HCT116 (cell line): ENCODE data around the gene LINC00305.

ENCODE experiments used
- CTCF ChIP-seq, 3 experiments: fragments of 200-600 bp in 1 of 3; sonication (generic) in 1 of 3; IDR thresholded peaks in 2 of 3; conservative IDR thresholded peaks in 1 of 3; 2 replicates each; pipeline ENCODE4 v1.5.1; 2012 to 2017; ENCODE audit warnings: low read depth in 2 of 3, low read length in 2 of 3, antibody characterized with exemption in 1 of 3, borderline replicate concordance in 1 of 3, control low read depth in 1 of 3, mild to moderate bottlenecking in 1 of 3, mixed read lengths in 1 of 3, mixed run types in 1 of 3, moderate library complexity in 1 of 3; ENCODE audit not compliant: insufficient read depth in 1 of 3
- EGR1 ChIP-seq: IDR thresholded peaks from 2 replicates; pipeline ENCODE4 v1.6.1; 2012; ENCODE audit warnings: low read depth
- EZH2 ChIP-seq: fragments of 200-600 bp; sonication (generic); IDR thresholded peaks from 2 replicates; pipeline ENCODE4 v1.6.1; 2017; ENCODE audit warnings: antibody characterized with exemption, mixed run types
- EZH2phosphoT487 ChIP-seq: fragments of 200-600 bp; IDR thresholded peaks from 2 replicates; pipeline ENCODE4 v1.6.1; 2018; ENCODE audit warnings: antibody characterized with exemption, borderline replicate concordance
- JUND ChIP-seq: IDR thresholded peaks from 2 replicates; pipeline ENCODE4 v1.6.1; 2012
- POLR2A ChIP-seq: IDR thresholded peaks from 2 replicates; pipeline ENCODE4 v1.7.0; 2011; ENCODE audit warnings: borderline replicate concordance; ENCODE audit not compliant: insufficient read depth, insufficient read length; ENCODE audit errors: extremely low read depth
- POLR2AphosphoS5 ChIP-seq: IDR thresholded peaks from 2 replicates; pipeline ENCODE4 v1.6.1; 2011; ENCODE audit warnings: mild to moderate bottlenecking, low read depth, low read length, moderate library complexity
- RAD21 ChIP-seq: IDR thresholded peaks from 2 replicates; pipeline ENCODE4 v1.6.1; 2012; ENCODE audit warnings: low read depth, mild to moderate bottlenecking
- REST ChIP-seq: IDR thresholded peaks from 2 replicates; pipeline ENCODE4 v1.6.1; 2012; ENCODE audit warnings: low read depth
- SIN3A ChIP-seq: IDR thresholded peaks from 2 replicates; pipeline ENCODE4 v1.6.1; 2012; ENCODE audit warnings: low read depth
- SP1 ChIP-seq: IDR thresholded peaks from 2 replicates; pipeline ENCODE4 v1.6.1; 2012; ENCODE audit warnings: low read depth
- YY1 ChIP-seq: IDR thresholded peaks from 2 replicates; pipeline ENCODE4 v1.6.1; 2011; ENCODE audit warnings: low read length, low read depth, moderate library complexity, mild to moderate bottlenecking; ENCODE audit not compliant: insufficient replicate concordance; ENCODE audit errors: extremely low read depth

GRCh38 chr18:64165906-64166305 is 17.0 kb upstream of the LINC00305 start:
- TF ChIP-seq CTCF (IDR thresholded peaks at IDR 0.05 in 2 of 3, conservative IDR thresholded peaks at IDR 0.05 in 1 of 3; ENCODE audit: borderline replicate concordance in 1 of 3, insufficient read depth in 1 of 3, low read depth in 2 of 3, low read length in 2 of 3) (no peak), JUND (no peak), REST (no peak), EZH2phosphoT487 (no peak), SIN3A (no peak), RAD21 (no peak), POLR2A (no peak), POLR2AphosphoS5 (no peak), EGR1 (no peak), EZH2 (no peak), SP1 (no peak), YY1 (no peak)
